Mesendoderm (in vitro differentiated cells): Measurements from ENCODE around the gene PPP1R3E.
"Not testable (repeated sequence)": the region's sequence is repeated elsewhere in the genome, so short reads cannot be mapped to it uniquely, and the experiment has no call there.

Experiments used
- DNase-seq: peaks from one replicate; pipeline ENCODE4 v3.0.0; 2013
- H2AK5ac ChIP-seq: 2 replicates; pipeline ENCODE4 v1.6.1; 2013; ENCODE audit warnings: low read length, inconsistent platforms
- H2BK120ac ChIP-seq: 2 replicates; pipeline ENCODE4 v1.6.1; 2013; ENCODE audit warnings: low read depth, mild to moderate bottlenecking, low read length, moderate library complexity, mixed read lengths
- H2BK15ac ChIP-seq: replicated peaks from 2 replicates; pipeline ENCODE4 v1.6.1; 2013; ENCODE audit warnings: low read depth, mild to moderate bottlenecking, moderate library complexity
- H2BK5ac ChIP-seq: 2 replicates; pipeline ENCODE4 v1.6.1; 2013; ENCODE audit warnings: low read length, inconsistent platforms
- H3K18ac ChIP-seq: 2 replicates; pipeline ENCODE4 v1.6.1; 2013; ENCODE audit warnings: mild to moderate bottlenecking, low read length, mixed read lengths
- H3K23ac ChIP-seq: one replicate; pipeline ENCODE4 v1.6.1; 2013; ENCODE audit warnings: low read length
- H3K27ac ChIP-seq: 2 replicates; pipeline ENCODE4 v1.5.1; 2013; ENCODE audit warnings: low read depth, mild to moderate bottlenecking, inconsistent platforms, low read length, moderate library complexity
- H3K27me3 ChIP-seq: 2 replicates; pipeline ENCODE4 v1.6.1; 2013; ENCODE audit warnings: low read length, control low read depth, mild to moderate bottlenecking, inconsistent platforms; ENCODE audit not compliant: insufficient read depth, poor library complexity
- H3K36me3 ChIP-seq: 2 replicates; pipeline ENCODE4 v1.6.1; 2013; ENCODE audit warnings: low read length, inconsistent platforms; ENCODE audit not compliant: control insufficient read depth, insufficient read depth
- H3K4ac ChIP-seq: one replicate; pipeline ENCODE4 v1.6.1; 2013; ENCODE audit warnings: low read depth, mild to moderate bottlenecking, low read length, moderate library complexity
- H3K4me1 ChIP-seq: 2 replicates; pipeline ENCODE4 v1.6.1; 2013; ENCODE audit warnings: low read depth, low read length, inconsistent platforms; ENCODE audit not compliant: control insufficient read depth
- H3K4me2 ChIP-seq: 2 replicates; pipeline ENCODE4 v1.6.1; 2013; ENCODE audit warnings: low read length
- H3K4me3 ChIP-seq: 2 replicates; pipeline ENCODE4 v1.5.1; 2013; ENCODE audit warnings: mild to moderate bottlenecking, low read length
- H3K56ac ChIP-seq: one replicate; pipeline ENCODE4 v1.6.1; 2013; ENCODE audit warnings: low read length
- H3K79me1 ChIP-seq: 2 replicates; pipeline ENCODE4 v1.6.1; 2013; ENCODE audit warnings: low read length, inconsistent platforms
- H3K79me2 ChIP-seq: 2 replicates; pipeline ENCODE4 v1.6.1; 2013; ENCODE audit warnings: mild to moderate bottlenecking, low read length; ENCODE audit not compliant: control insufficient read depth, insufficient read depth
- H3K9ac ChIP-seq: 2 replicates; pipeline ENCODE4 v1.6.1; 2013; ENCODE audit warnings: low read length, inconsistent platforms
- H4K5ac ChIP-seq: one replicate; pipeline ENCODE4 v1.6.1; 2013; ENCODE audit warnings: low read length
- H4K8ac ChIP-seq: one replicate; pipeline ENCODE4 v1.6.1; 2013; ENCODE audit warnings: low read depth, mild to moderate bottlenecking, control low read depth, low read length, moderate library complexity
- WGBS: extraction: QIAGEN DNeasy Blood & Tissue Kit; methylation state at CpG from one replicate; pipeline ENCODE4 v1.1.7; 2013; ENCODE audit warnings: low lambda C conversion rate, missing lambda C conversion rate; ENCODE audit not compliant: insufficient coverage; ENCODE audit errors: extremely low coverage; 5-methylcytosine and 5-hydroxymethylcytosine counted together

PPP1R3E gene

GRCh38 chr14:23335623-23336022, 33.0 kb upstream of the PPP1R3E start:
- no peaks in the 10 kb centered on the region for H3K79me2 ChIP-seq
- H4K8ac ChIP-seq = no peak overlapping the region
- no peak overlapping the region for H2BK120ac ChIP-seq
- WGBS = no CpG with 5 or more reads among the region's 5 CpGs
- H4K5ac ChIP-seq = no peak overlapping the region
- H3K9ac ChIP-seq = no peak overlapping the region
- no peak overlapping the region for H3K56ac ChIP-seq
- DNase-seq = no peak
- H3K36me3 ChIP-seq = no peaks in the 10 kb centered on the region
- no peak overlapping the region for H2BK5ac ChIP-seq
- no peaks in the 10 kb centered on the region for H3K4me1 ChIP-seq
- no peaks in the 10 kb centered on the region for H3K79me1 ChIP-seq
- H3K27me3 ChIP-seq = no peaks in the 10 kb centered on the region
- H3K4ac ChIP-seq = no peak overlapping the region
- no peak overlapping the region for H3K18ac ChIP-seq
- H3K4me2 ChIP-seq = no peak overlapping the region
- no peak overlapping the region for H2BK15ac ChIP-seq
- H3K23ac ChIP-seq = no peak overlapping the region
- H2AK5ac ChIP-seq = no peak overlapping the region
- H3K27ac ChIP-seq = no peak overlapping the region
- H3K4me3 ChIP-seq = no peak overlapping the region

GRCh38 chr14:23327947-23328744, 25.5 kb upstream of the PPP1R3E start:
- Histone ChIP-seq H3K36me3 (peaks cover 3% of the 10 kb centered on the region), H3K18ac (no peak overlapping the region), H4K5ac (no peak overlapping the region), H3K4ac (no peak overlapping the region), H3K79me2 (peaks cover 4% of the 10 kb centered on the region), H2AK5ac (no peak overlapping the region), H4K8ac (no peak overlapping the region), H3K27ac (no peak overlapping the region), H2BK120ac (no peak overlapping the region), H3K79me1 (peaks cover 4% of the 10 kb centered on the region), H2BK15ac (no peak overlapping the region), H3K27me3 (no peaks in the 10 kb centered on the region), H3K4me1 (no peaks in the 10 kb centered on the region), H3K9ac (no peak overlapping the region), H3K56ac (no peak overlapping the region), H2BK5ac (no peak overlapping the region), H3K4me2 (no peak overlapping the region), H3K23ac (no peak overlapping the region), H3K4me3 (no peak overlapping the region)
- peak; percentile 75 for DNase-seq
- no CpG with 5 or more reads among the region's 4 CpGs for WGBS

GRCh38 chr14:23326491-23327332, 24.1 kb upstream of the PPP1R3E start:
- WGBS = no CpG with 5 or more reads among the region's 13 CpGs
- no peak overlapping the region for H4K5ac ChIP-seq

GRCh38 chr14:23325746-23326145, 23.1 kb upstream of the PPP1R3E start:
- not testable (repeated sequence) for H2BK120ac ChIP-seq, H3K4me3 ChIP-seq, H2BK15ac ChIP-seq, H3K23ac ChIP-seq, H4K8ac ChIP-seq, H3K18ac ChIP-seq, H2BK5ac ChIP-seq, DNase-seq, H3K36me3 ChIP-seq, H3K27ac ChIP-seq, H4K5ac ChIP-seq, H3K4me2 ChIP-seq, H3K4me1 ChIP-seq, H3K79me1 ChIP-seq, H3K4ac ChIP-seq, H3K9ac ChIP-seq, H3K56ac ChIP-seq, H3K27me3 ChIP-seq, H2AK5ac ChIP-seq
- H3K79me2 ChIP-seq = peaks cover 18% of the 10 kb centered on the region
- no CpG with 5 or more reads among the region's 5 CpGs for WGBS

More at GRCh38 chr14:23326491-23327332, 24.1 kb upstream of the PPP1R3E start:
- Histone ChIP-seq H3K23ac (no peak overlapping the region), H3K79me2 (peaks cover 18% of the 10 kb centered on the region), H3K9ac (no peak overlapping the region), H3K4me2 (no peak overlapping the region), H2AK5ac (no peak overlapping the region), H3K56ac (no peak overlapping the region), H3K27ac (no peak overlapping the region), H3K4ac (no peak overlapping the region), H3K36me3 (peaks cover 3% of the 10 kb centered on the region), H3K4me3 (no peak overlapping the region), H2BK15ac (no peak overlapping the region), H4K8ac (no peak overlapping the region), H2BK120ac (no peak overlapping the region), H2BK5ac (no peak overlapping the region), H3K18ac (no peak overlapping the region), H3K4me1 (no peaks in the 10 kb centered on the region), H3K27me3 (no peaks in the 10 kb centered on the region), H3K79me1 (peaks cover 7% of the 10 kb centered on the region)
- DNase-seq = no peak

- DNase-seq = no peak
- Histone ChIP-seq H3K27me3 (no peaks in the 10 kb centered on the region), H3K36me3 (peaks cover 3% of the 10 kb centered on the region), H3K79me2 (peaks cover 18% of the 10 kb centered on the region), H2AK5ac (no peak overlapping the region), H3K56ac (no peak overlapping the region), H2BK120ac (no peak overlapping the region), H2BK5ac (no peak overlapping the region), H3K23ac (no peak overlapping the region), H3K27ac (no peak overlapping the region), H2BK15ac (no peak overlapping the region), H3K4me3 (no peak overlapping the region), H3K4me1 (peaks cover 5% of the 10 kb centered on the region), H3K18ac (no peak overlapping the region), H3K4ac (no peak overlapping the region), H3K79me1 (peaks cover 7% of the 10 kb centered on the region), H4K5ac (no peak overlapping the region), H3K9ac (no peak overlapping the region), H4K8ac (no peak overlapping the region), H3K4me2 (no peak overlapping the region)
- WGBS = no CpG with 5 or more reads among the region's 7 CpGs
Observed at GRCh38 chr14:23324993-23325392, 22.3 kb upstream of the PPP1R3E start.
